K562 (cell line): ENCODE data around the gene PSMB8. TPM values are rescaled to one million over a fixed set of nuclear protein-coding genes. Genes with fewer than 3 reads are reported as not detected.

Experiments used
- ATAC-seq: fragments of 200-7000 bp; cut with Tn5 transposase; 3 replicates; pipeline ENCODE4 v1.9.1; 2020; ENCODE audit warnings: moderate library complexity
- BruUV-seq: library from RNA; stranded (reverse); fragments of 400-500 nt; replicated peaks from 2 replicates; lab custom pipeline; 2021; lab: Mats Ljungman, UMichigan
- CTCF ChIA-PET: fragments of 300-600 bp; formaldehyde crosslinking; extraction: SDS; loops from one replicate; lab custom pipeline; 2021; ENCODE audit warnings: low intra/inter-chr PET ratio; lab: Yijun Ruan, JAX
- POLR2A ChIA-PET: fragments of 300-600, 350-650 bp; sonication (Branson Sonifier 250); formaldehyde crosslinking; extraction: SDS; loops from one replicate; lab custom pipeline; 2021; ENCODE audit warnings: antibody characterized with exemption, inconsistent platforms; lab: Yijun Ruan, JAX
- DNase-seq, 4 experiments: peaks; one replicate each; pipeline versions ENCODE4 v3.0.0 to v3.0.0-alpha.2; 2011 to 2018; ENCODE audit warnings: low spot score in 3 of 4, mixed read lengths in 3 of 4; ENCODE audit errors: extremely low read depth in 1 of 4
- FAIRE-seq: peaks from 2 replicates; lab custom pipeline; 2011; peaks lifted over from hg19 to GRCh38; lab: Jason Lieb, UNC
- H2AFZ ChIP-seq: 2 replicates; pipeline ENCODE4 v1.6.0; 2011; ENCODE audit warnings: low read depth, low read length, control low read depth, inconsistent platforms
- H3K27ac ChIP-seq: fragments of 200-600 bp; 3 replicates; pipeline ENCODE4 v1.8.0; 2011; ENCODE audit warnings: low read depth, mild to moderate bottlenecking, control low read depth, inconsistent platforms, low read length, moderate library complexity, mixed read lengths; ENCODE audit errors: extremely low read depth
- H3K27me3 ChIP-seq, 2 experiments: fragments of 300-600 bp in 1 of 2; 2 replicates in 1 of 2; 3 replicates in 1 of 2; pipeline versions ENCODE4 v1.6.0 to v1.8.0; 2011; ENCODE audit warnings: inconsistent platforms in 2 of 2, low read length in 2 of 2, mild to moderate bottlenecking in 1 of 2, mixed read lengths in 1 of 2, moderate library complexity in 1 of 2; ENCODE audit not compliant: control insufficient read depth in 2 of 2, insufficient read depth in 2 of 2
- H3K36me3 ChIP-seq: fragments of 300-600 bp; 3 replicates; pipeline ENCODE4 v1.8.0; 2011; ENCODE audit warnings: mild to moderate bottlenecking, low read length, inconsistent platforms; ENCODE audit not compliant: control insufficient read depth, insufficient read depth
- H3K4me1 ChIP-seq, 2 experiments: fragments of 200-600 bp in 1 of 2; replicated peaks in 1 of 2; 2 replicates in 1 of 2; 3 replicates in 1 of 2; pipeline versions ENCODE4 v1.5.1 to v1.8.0; 2011; ENCODE audit warnings: inconsistent platforms in 2 of 2, low read length in 2 of 2, mild to moderate bottlenecking in 1 of 2, mixed read lengths in 1 of 2, moderate library complexity in 1 of 2; ENCODE audit not compliant: control insufficient read depth in 2 of 2, insufficient read depth in 2 of 2
- H3K4me2 ChIP-seq: 2 replicates; pipeline ENCODE4 v1.6.1; 2011; ENCODE audit warnings: low read length, control low read depth, inconsistent platforms, mixed read lengths; ENCODE audit not compliant: insufficient read depth
- H3K4me3 ChIP-seq: fragments of 200-600 bp; sonication (generic), shearing (Covaris generic); 2 replicates; pipeline ENCODE4 v1.5.1; 2016; ENCODE audit warnings: control low read depth, inconsistent platforms
- H3K79me2 ChIP-seq: fragments of 200-600 bp; 3 replicates; pipeline ENCODE4 v1.8.0; 2011; ENCODE audit warnings: low read length, inconsistent platforms; ENCODE audit not compliant: control insufficient read depth, insufficient read depth
- H3K9ac ChIP-seq, 2 experiments: 2 replicates each; pipeline versions ENCODE4 v1.6.0 to v1.6.1; 2011; ENCODE audit warnings: low read depth in 2 of 2, low read length in 2 of 2, control low read depth in 1 of 2, inconsistent platforms in 1 of 2, mild to moderate bottlenecking in 1 of 2, mixed read lengths in 1 of 2; ENCODE audit not compliant: insufficient read depth in 1 of 2
- H3K9me1 ChIP-seq: one replicate; pipeline ENCODE4 v1.6.0; 2011; ENCODE audit warnings: inconsistent platforms, mild to moderate bottlenecking, low read length, moderate library complexity; ENCODE audit not compliant: control insufficient read depth, insufficient read depth
- H3K9me3 ChIP-seq: replicated peaks from 2 replicates; pipeline ENCODE4 v1.5.1; 2011; ENCODE audit warnings: low read depth, low read length, inconsistent platforms; ENCODE audit not compliant: control insufficient read depth, insufficient read depth
- H4K20me1 ChIP-seq: replicated peaks from 2 replicates; pipeline ENCODE4 v1.6.1; 2011; ENCODE audit warnings: low read length, inconsistent platforms, mixed read lengths; ENCODE audit not compliant: control insufficient read depth, insufficient read depth
- FOXA3 ChIP-seq, 2 experiments: fragments of 450-650 bp in 1 of 2; sonication (generic) in 1 of 2; formaldehyde crosslinking; IDR thresholded peaks in 1 of 2; conservative IDR thresholded peaks in 1 of 2; 2 replicates each; pipeline versions ENCODE4 v1.4.0 to v1.8.0; 2020 to 2022; ENCODE audit warnings: mild to moderate bottlenecking in 2 of 2, missing genetic modification reagents in 1 of 2
- FOXJ3 ChIP-seq: sonication (generic); formaldehyde crosslinking; IDR thresholded peaks from 2 replicates; pipeline ENCODE4 v1.4.0; 2020; ENCODE audit warnings: mild to moderate bottlenecking, missing genetic modification reagents
- SIN3A ChIP-seq, 2 experiments: fragments of 150-350 bp in 1 of 2; IDR thresholded peaks; 2 replicates each; pipeline ENCODE4 v1.6.1; 2011 to 2016; ENCODE audit warnings: borderline replicate concordance in 2 of 2, low read depth in 2 of 2, low read length in 2 of 2, mild to moderate bottlenecking in 2 of 2, moderate library complexity in 2 of 2; ENCODE audit not compliant: control insufficient read depth in 1 of 2
- WGBS: fragments of 100-300 bp; shearing (Covaris generic); methylation state at CpG from one replicate; pipeline ENCODE4 v1.1.6; 2016; ENCODE audit warnings: low coverage, mixed read lengths; ENCODE audit not compliant: insufficient coverage; ENCODE audit errors: missing lambda C conversion rate; 5-methylcytosine and 5-hydroxymethylcytosine counted together
- in situ Hi-C: fragments of 300-500 bp; cut with MboI; formaldehyde crosslinking; loops from 4 replicates; pipeline ENCODE4 v1.15.0; 2018; ENCODE audit warnings: inconsistent platforms, mixed read lengths
- intact Hi-C: fragments of 100-400 bp; cut with micrococcal nuclease; formaldehyde crosslinking; loops from 2 replicates; pipeline ENCODE4 v1.14.2; 2022
- polyA plus RNA-seq, 8 experiments: library from polyadenylated mRNA; depleted of rRNA in 4 of 8; stranded (reverse) in 5 of 8; unstranded in 3 of 8; fragments of >200 nt; fragmentation: Nextera tagmentation in 2 of 8; fragmentation: Illumina TruSeq in 1 of 8; extraction: Ambion mirVana in 2 of 8; extraction: Trizol in 1 of 8; gene quantifications; 2 replicates each; pipeline versions ENCODE4 v1.2.1 to v1.2.3, GENCODE V29; 2011 to 2014; ENCODE audit warnings: inconsistent platforms in 1 of 8, missing spikeins in 1 of 8
- total RNA-seq, 7 experiments: library from RNA; depleted of rRNA in 6 of 7; stranded (reverse); fragments of >200 nt in 6 of 7; fragmentation: Illumina TruSeq in 2 of 7; extraction: Trizol in 2 of 7; gene quantifications; 2 replicates each; pipeline versions ENCODE4 v1.2.1 to v1.2.3, GENCODE V29; 2011 to 2021; ENCODE audit warnings: low replicate concordance in 1 of 7
- TF ChIP-seq, protein P1 (sequence below): fragments of 250-450 bp; sonication (Bioruptor Pico); IDR thresholded peaks from 2 replicates; pipeline ENCODE4 v1.5.0; 2021; ENCODE audit warnings: mild to moderate bottlenecking, borderline replicate concordance
- TF ChIP-seq, protein P2 (sequence below): fragments of 250-450 bp; sonication (Bioruptor Pico); IDR thresholded peaks from 2 replicates; pipeline ENCODE4 v1.8.0; 2021; ENCODE audit warnings: moderate library complexity, mild to moderate bottlenecking, inconsistent platforms

Gene PSMB8
- total and polyA plus RNA-seq, 9 of the 15 experiments (the other 6 are each of a cell fraction or from before 2014, with no cell fraction given) = 0.71 to 4.0 (median 2.4) TPM

DNA sequence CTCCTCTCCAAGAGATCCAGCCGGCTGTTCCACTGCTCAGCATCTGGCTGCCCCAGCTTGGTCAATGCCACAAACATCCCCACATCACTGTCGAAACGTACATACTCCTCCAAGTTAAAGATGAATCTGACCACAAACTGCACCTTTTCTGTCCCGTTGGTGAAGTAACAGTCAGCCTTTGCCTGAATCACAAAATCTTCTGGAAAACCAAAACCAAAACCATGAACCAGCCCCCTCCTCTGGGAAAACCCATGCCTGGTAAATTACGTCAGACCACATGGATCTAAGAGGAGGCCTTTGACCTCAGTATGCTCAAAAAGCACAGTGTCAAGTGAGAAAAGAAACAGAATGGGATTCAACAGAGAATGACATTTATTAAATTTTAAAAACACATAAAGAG lies 28.7 kb downstream of the PSMB8 start:
- ChIA-PET POLR2A (interaction anchor here (1.7 to 1.9 kb wide), 3 partner anchors 12 to 38 kb away, joined by 5 to 6 read pairs (median 5); partner anchors contain the start of gene TAP1), CTCF (no interaction called here)
- no peak overlapping the region for H3K4me3 ChIP-seq
- WGBS = 21% methylated on average over 5 of the region's 5 CpGs
- no peak overlapping the region for H3K27ac ChIP-seq
- H3K79me2 ChIP-seq = no peaks in the 10 kb centered on the region
- H3K9ac ChIP-seq = no peak overlapping the region
- intact Hi-C loops (no loop called here), in situ Hi-C loops (no loop called here)
- no peak for DNase-seq
- H3K4me1 ChIP-seq = no peaks in the 10 kb centered on the region; a peak in 1 of 5 replicates
- no peaks in the 10 kb centered on the region for H4K20me1 ChIP-seq
- peaks cover 6 to 19% of the 10 kb centered on the region in 2 experiments; a peak in 4 of 5 replicates for H3K27me3 ChIP-seq
- FAIRE-seq = no peak
- H3K4me2 ChIP-seq = no peak overlapping the region
- no TSS peak for BruUV-seq
- H2AFZ ChIP-seq = no peak overlapping the region
- H3K9me1 ChIP-seq = peaks cover 3% of the 10 kb centered on the region
- H3K9me3 ChIP-seq = no peaks in the 10 kb centered on the region
- ATAC-seq = no peak
- H3K36me3 ChIP-seq = no peaks in the 10 kb centered on the region
- TF ChIP-seq, protein P1, sequence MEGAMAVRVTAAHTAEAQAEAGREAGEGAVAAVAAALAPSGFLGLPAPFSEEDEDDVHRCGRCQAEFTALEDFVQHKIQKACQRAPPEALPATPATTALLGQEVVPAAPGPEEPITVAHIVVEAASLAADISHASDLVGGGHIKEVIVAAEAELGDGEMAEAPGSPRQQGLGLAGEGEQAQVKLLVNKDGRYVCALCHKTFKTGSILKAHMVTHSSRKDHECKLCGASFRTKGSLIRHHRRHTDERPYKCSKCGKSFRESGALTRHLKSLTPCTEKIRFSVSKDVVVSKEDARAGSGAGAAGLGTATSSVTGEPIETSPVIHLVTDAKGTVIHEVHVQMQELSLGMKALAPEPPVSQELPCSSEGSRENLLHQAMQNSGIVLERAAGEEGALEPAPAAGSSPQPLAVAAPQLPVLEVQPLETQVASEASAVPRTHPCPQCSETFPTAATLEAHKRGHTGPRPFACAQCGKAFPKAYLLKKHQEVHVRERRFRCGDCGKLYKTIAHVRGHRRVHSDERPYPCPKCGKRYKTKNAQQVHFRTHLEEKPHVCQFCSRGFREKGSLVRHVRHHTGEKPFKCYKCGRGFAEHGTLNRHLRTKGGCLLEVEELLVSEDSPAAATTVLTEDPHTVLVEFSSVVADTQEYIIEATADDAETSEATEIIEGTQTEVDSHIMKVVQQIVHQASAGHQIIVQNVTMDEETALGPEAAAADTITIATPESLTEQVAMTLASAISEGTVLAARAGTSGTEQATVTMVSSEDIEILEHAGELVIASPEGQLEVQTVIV = no peak
- TF ChIP-seq, protein P2, sequence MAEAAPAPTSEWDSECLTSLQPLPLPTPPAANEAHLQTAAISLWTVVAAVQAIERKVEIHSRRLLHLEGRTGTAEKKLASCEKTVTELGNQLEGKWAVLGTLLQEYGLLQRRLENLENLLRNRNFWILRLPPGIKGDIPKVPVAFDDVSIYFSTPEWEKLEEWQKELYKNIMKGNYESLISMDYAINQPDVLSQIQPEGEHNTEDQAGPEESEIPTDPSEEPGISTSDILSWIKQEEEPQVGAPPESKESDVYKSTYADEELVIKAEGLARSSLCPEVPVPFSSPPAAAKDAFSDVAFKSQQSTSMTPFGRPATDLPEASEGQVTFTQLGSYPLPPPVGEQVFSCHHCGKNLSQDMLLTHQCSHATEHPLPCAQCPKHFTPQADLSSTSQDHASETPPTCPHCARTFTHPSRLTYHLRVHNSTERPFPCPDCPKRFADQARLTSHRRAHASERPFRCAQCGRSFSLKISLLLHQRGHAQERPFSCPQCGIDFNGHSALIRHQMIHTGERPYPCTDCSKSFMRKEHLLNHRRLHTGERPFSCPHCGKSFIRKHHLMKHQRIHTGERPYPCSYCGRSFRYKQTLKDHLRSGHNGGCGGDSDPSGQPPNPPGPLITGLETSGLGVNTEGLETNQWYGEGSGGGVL (CRISPR knock-in tag) = no peak
- TF ChIP-seq FOXJ3 (CRISPR knock-in tag) = no peak
- TF ChIP-seq SIN3A (IDR thresholded peaks at IDR 0.05; ENCODE audit: borderline replicate concordance in 2 of 2, control insufficient read depth in 1 of 2, low read depth in 2 of 2, low read length in 2 of 2) = no peak
- TF ChIP-seq FOXA3 (CRISPR knock-in tag; conservative IDR thresholded peaks at IDR 0.05 in 1 of 2, IDR thresholded peaks at IDR 0.05 in 1 of 2) = no peak
